ENCODE measurements around the gene IMMP2L. TPM values are rescaled to one million over a fixed set of nuclear protein-coding genes. Genes with fewer than 3 reads are reported as not detected.
A peak's percentile ranks its signal among the peaks of the same experiment; 100 is the strongest.
"Not testable (repeated sequence)": the region's sequence is repeated elsewhere in the genome, so short reads cannot be mapped to it uniquely, and the experiment has no call there.

IMMP2L gene
- total and polyA plus RNA-seq, 8 donors = 2.5 to 40.8 (median 20.0) TPM; not detected in 1

DNA sequence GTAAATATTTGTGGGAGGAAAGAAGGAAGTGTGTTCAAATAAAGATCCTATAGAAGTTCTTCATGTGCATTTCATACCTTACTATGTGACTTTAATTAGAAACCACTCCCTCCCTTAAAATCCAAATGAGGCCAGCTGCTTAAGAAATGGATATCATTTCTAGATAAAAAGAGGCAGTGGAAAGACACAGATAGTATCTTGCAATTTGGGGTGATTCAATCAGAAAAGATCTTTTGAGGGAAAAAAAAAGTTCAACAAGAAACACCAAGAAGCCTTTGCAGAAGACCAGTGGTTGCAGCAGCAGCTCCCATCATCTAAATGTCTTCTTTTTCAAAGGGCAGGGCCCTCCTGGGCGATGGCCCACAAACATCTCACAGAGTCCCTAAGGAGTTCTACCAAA, 271.3 kb downstream of the IMMP2L start:
- Histone ChIP-seq H3K4me1 (peaks cover 0 to 8% (median 0%) of the 10 kb centered on the region in 4 donors), H3K9me3 (no peaks in the 10 kb centered on the region), H3K27me3 (no peaks in the 10 kb centered on the region), H3K27ac (no peak overlapping the region), H3K4me3 (no peak overlapping the region), H3K36me3 (no peaks in the 10 kb centered on the region)
- intact Hi-C loops (cut with DNase I; ENCODE audit: low total_unique reads) = no loop called here
- WGBS, 5 donors = 77 to 98% (median 88%) methylated on average over 1 of the region's 1 CpG
- no peak for DNase-seq
- TF ChIP-seq POLR2A (IDR thresholded peaks at IDR 0.05) (no peak), POLR2AphosphoS5 (IDR thresholded peaks at IDR 0.05) (no peak), EP300 (IDR thresholded peaks at IDR 0.05) (no peak)
- TF ChIP-seq, protein P1, sequence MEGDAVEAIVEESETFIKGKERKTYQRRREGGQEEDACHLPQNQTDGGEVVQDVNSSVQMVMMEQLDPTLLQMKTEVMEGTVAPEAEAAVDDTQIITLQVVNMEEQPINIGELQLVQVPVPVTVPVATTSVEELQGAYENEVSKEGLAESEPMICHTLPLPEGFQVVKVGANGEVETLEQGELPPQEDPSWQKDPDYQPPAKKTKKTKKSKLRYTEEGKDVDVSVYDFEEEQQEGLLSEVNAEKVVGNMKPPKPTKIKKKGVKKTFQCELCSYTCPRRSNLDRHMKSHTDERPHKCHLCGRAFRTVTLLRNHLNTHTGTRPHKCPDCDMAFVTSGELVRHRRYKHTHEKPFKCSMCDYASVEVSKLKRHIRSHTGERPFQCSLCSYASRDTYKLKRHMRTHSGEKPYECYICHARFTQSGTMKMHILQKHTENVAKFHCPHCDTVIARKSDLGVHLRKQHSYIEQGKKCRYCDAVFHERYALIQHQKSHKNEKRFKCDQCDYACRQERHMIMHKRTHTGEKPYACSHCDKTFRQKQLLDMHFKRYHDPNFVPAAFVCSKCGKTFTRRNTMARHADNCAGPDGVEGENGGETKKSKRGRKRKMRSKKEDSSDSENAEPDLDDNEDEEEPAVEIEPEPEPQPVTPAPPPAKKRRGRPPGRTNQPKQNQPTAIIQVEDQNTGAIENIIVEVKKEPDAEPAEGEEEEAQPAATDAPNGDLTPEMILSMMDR (IDR thresholded peaks at IDR 0.05) = no peak

DNA sequence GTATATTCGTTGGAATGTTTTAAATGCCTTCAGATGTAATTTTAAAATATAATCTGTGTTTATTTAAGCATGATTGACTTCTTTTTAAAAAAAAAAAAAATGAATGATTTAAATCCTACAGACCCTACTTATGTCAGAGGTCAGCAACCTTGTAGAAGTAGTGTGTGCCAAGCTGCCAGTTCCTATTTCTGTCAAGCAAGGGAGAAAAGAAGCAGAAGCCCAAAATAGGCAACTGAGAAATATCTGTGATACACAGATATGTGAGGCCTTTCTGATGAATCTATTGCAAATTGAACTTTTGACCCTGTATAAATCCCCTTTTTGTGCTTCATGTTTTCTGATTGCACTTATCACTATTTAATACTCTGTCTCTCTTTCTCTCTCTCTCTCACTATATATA, 271.9 kb downstream of the IMMP2L start:
- Histone ChIP-seq H3K9me3 (no peaks in the 10 kb centered on the region), H3K27ac (no peak overlapping the region), H3K27me3 (no peaks in the 10 kb centered on the region), H3K4me3 (no peak overlapping the region), H3K4me1 (peaks cover 0 to 8% (median 0%) of the 10 kb centered on the region in 4 donors), H3K36me3 (no peaks in the 10 kb centered on the region)
- intact Hi-C loops (cut with DNase I; ENCODE audit: low total_unique reads) = no loop called here
- DNase-seq = peak in 1 of 2 donors; percentile 3
- TF ChIP-seq POLR2A (IDR thresholded peaks at IDR 0.05) (no peak), EP300 (IDR thresholded peaks at IDR 0.05) (no peak), POLR2AphosphoS5 (IDR thresholded peaks at IDR 0.05) (no peak)
- TF ChIP-seq, protein P1 (IDR thresholded peaks at IDR 0.05) = no peak
- WGBS, 5 donors = 76 to 90% (median 88%) methylated on average over 1 of the region's 1 CpG

DNA sequence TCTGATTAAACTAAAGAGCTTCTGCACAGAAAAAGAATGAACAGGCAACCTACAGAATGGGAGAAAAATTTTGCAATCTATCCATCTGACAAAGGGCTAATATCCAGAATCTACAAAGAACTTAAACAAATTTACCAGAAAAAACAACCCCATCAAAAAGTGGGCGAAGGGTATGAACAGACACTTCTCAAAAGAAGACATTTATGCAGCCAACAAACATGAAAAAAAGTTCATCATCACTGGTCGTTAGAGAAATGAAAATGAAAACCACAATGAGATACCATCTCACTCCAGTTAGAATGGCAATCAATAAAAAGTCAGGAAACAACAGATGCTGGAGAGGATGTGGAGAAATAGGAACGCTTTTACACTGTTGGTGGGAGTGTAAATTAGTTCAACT, 273.9 kb downstream of the IMMP2L start:
- H3K4me3 ChIP-seq; H3K4me1 ChIP-seq; DNase-seq; H3K9me3 ChIP-seq; H3K27me3 ChIP-seq; H3K27ac ChIP-seq; H3K36me3 ChIP-seq; intact Hi-C loops (cut with DNase I; ENCODE audit: low total_unique reads): not testable (repeated sequence)
- 81 to 86% (median 84%) methylated on average over 3 of the region's 3 CpGs for WGBS, 5 donors

DNA sequence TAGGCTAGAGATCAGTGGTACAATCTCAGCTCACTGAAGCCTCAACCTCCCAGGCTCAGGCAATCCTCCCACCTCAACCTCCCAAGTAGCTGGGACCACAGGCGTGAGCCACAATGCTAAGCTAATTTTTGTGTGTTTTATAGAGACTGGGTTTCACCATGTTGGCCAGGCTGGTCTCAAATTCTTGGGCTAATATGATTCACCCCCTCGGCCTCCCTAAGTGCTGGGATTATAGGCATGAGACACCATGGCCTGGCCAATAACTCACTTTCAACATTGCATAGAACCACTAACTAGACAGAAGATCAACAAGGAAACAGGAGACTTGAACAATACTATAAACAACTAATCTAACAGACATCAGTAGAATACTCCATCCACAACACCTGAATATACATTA, 279.7 kb downstream of the IMMP2L start:
- TF ChIP-seq POLR2AphosphoS5 (IDR thresholded peaks at IDR 0.05) = no peak
- no peak for TF ChIP-seq POLR2A (IDR thresholded peaks at IDR 0.05)
- TF ChIP-seq, protein P1 (IDR thresholded peaks at IDR 0.05) = no peak
- no peak for TF ChIP-seq EP300 (IDR thresholded peaks at IDR 0.05)
- Histone ChIP-seq H3K9me3 (no peaks in the 10 kb centered on the region), H3K27ac (no peak overlapping the region), H3K4me1 (no peaks in the 10 kb centered on the region), H3K27me3 (no peaks in the 10 kb centered on the region), H3K36me3 (no peaks in the 10 kb centered on the region), H3K4me3 (no peak overlapping the region)
- no peak for DNase-seq
- intact Hi-C loops (cut with DNase I; ENCODE audit: low total_unique reads) = no loop called here
- WGBS, 5 donors = 92 to 95% (median 94%) methylated on average over 2 of the region's 2 CpGs

DNA sequence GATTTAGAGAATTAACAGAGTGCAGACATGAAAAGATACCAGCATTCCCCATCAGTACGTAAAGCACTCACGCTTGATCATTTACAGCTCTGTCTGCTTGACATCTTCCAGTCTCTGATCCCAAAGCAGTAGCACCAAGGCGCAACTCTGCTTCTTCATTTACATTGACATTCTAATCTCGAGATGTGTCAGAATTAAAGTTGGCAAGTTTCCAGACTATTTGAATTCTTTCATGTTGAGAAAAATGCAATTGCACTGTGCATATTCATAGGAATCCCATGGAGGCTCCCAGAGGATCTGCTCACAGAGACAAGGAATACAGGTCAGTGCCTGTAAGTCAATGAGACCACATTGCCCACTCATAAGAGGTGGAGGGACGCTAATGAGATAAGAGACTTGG, 287.4 kb downstream of the IMMP2L start:
- no peaks in the 10 kb centered on the region for H3K27me3 ChIP-seq
- intact Hi-C loops (cut with DNase I; ENCODE audit: low total_unique reads) = no loop called here
- peak in 1 of 2 donors; percentile 13 for DNase-seq
- TF ChIP-seq POLR2AphosphoS5 (IDR thresholded peaks at IDR 0.05) (no peak), POLR2A (IDR thresholded peaks at IDR 0.05) (no peak), EP300 (IDR thresholded peaks at IDR 0.05) (no peak)
- TF ChIP-seq, protein P1 (IDR thresholded peaks at IDR 0.05) = no peak
- no peaks in the 10 kb centered on the region for H3K36me3 ChIP-seq
- WGBS, 5 donors = 80 to 89% (median 83%) methylated on average over 5 of the region's 5 CpGs
- H3K27ac ChIP-seq = no peak overlapping the region
- H3K9me3 ChIP-seq = no peaks in the 10 kb centered on the region
- no peaks in the 10 kb centered on the region for H3K4me1 ChIP-seq
- H3K4me3 ChIP-seq = no peak overlapping the region
